Thoracic aorta (tissue), 2 donors: ENCODE data around the gene LEP. TPM values are rescaled to one million over a fixed set of nuclear protein-coding genes. Genes with fewer than 3 reads are reported as not detected.
"Not testable (repeated sequence)": the region's sequence is repeated elsewhere in the genome, so short reads cannot be mapped to it uniquely, and the experiment has no call there.

Source experiments
- ATAC-seq: fragments of 150-250 bp; one replicate; pipeline ENCODE4 v1.8.0; 2017; ENCODE audit warnings: low read depth; ENCODE audit not compliant: insufficient number of reproducible peaks, low FRiP score
- DNase-seq: peaks from one replicate; pipeline ENCODE4 v3.0.0-alpha.2; 2020; ENCODE audit warnings: low spot score
- H3K27ac ChIP-seq, 2 donors: fragments of 200-600 bp; sonication (generic); 1 replicate in 1 of 2; 2 replicates in 1 of 2; pipeline ENCODE4 v1.5.1; 2016; ENCODE audit warnings: mild to moderate bottlenecking in 2 of 2, moderate library complexity in 2 of 2
- H3K27me3 ChIP-seq: fragments of 200-600 bp; sonication (generic); replicated peaks from 2 replicates; pipeline ENCODE4 v1.6.0; 2016; ENCODE audit warnings: mild to moderate bottlenecking; ENCODE audit not compliant: insufficient read depth
- H3K36me3 ChIP-seq: fragments of 200-600 bp; sonication (generic); one replicate; pipeline ENCODE4 v1.5.1; 2016
- H3K4me1 ChIP-seq, 2 donors: fragments of 200-600 bp; sonication (generic); 1 replicate in 1 of 2; 2 replicates in 1 of 2; pipeline versions ENCODE4 v1.5.1 to v1.6.0; 2016; ENCODE audit warnings: low read depth in 2 of 2, mild to moderate bottlenecking in 1 of 2; ENCODE audit not compliant: control insufficient read depth in 1 of 2
- H3K4me3 ChIP-seq: fragments of 200-600 bp; sonication (generic); 2 replicates; pipeline ENCODE4 v1.5.1; 2016; ENCODE audit warnings: mild to moderate bottlenecking
- H3K9me3 ChIP-seq: fragments of 200-600 bp; sonication (generic); 2 replicates; pipeline ENCODE4 v1.5.1; 2016
- total RNA-seq, 2 donors: library from RNA; depleted of rRNA; stranded (reverse); fragments of >200 nt; gene quantifications; one replicate each; pipeline versions ENCODE4 v1.1.0 to v1.2.3, GENCODE V29; 2016
- TF ChIP-seq, protein P1 (sequence below): fragments of 200-600 bp; sonication (generic); IDR thresholded peaks from one replicate; pipeline ENCODE4 v1.5.1; 2019; ENCODE audit warnings: antibody characterized with exemption

The LEP gene
- total RNA-seq, 2 donors from 2014 or later, result not detected

DNA sequence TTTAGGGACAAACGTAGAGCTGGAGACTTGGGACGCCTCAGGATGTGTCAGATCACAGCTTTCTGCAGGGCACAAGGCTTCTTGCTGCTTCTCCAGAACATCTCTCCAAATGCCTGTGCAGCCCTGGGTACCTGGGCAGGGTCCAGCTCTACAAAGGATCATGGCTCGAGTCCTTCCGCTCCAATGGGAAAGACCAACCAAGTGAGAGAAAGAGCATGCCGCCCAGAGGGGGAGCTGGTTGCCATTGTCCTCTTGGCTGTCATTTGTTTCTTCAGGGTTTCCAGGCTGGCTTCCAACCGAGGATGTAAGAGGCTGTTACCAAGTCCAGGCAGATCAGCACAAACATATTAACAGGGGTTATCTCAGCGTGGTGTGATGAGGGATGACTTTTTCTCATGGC is 5.6 kb upstream of the LEP start:
- Histone ChIP-seq H3K4me1 (no peaks in the 10 kb centered on the region), H3K27ac (no peak overlapping the region), H3K27me3 (no peaks in the 10 kb centered on the region), H3K9me3 (peaks cover 10% of the 10 kb centered on the region), H3K36me3 (no peaks in the 10 kb centered on the region), H3K4me3 (no peak overlapping the region)
- ATAC-seq (no peak), DNase-seq (no peak)
- TF ChIP-seq, protein P1, sequence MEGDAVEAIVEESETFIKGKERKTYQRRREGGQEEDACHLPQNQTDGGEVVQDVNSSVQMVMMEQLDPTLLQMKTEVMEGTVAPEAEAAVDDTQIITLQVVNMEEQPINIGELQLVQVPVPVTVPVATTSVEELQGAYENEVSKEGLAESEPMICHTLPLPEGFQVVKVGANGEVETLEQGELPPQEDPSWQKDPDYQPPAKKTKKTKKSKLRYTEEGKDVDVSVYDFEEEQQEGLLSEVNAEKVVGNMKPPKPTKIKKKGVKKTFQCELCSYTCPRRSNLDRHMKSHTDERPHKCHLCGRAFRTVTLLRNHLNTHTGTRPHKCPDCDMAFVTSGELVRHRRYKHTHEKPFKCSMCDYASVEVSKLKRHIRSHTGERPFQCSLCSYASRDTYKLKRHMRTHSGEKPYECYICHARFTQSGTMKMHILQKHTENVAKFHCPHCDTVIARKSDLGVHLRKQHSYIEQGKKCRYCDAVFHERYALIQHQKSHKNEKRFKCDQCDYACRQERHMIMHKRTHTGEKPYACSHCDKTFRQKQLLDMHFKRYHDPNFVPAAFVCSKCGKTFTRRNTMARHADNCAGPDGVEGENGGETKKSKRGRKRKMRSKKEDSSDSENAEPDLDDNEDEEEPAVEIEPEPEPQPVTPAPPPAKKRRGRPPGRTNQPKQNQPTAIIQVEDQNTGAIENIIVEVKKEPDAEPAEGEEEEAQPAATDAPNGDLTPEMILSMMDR, result no peak

DNA sequence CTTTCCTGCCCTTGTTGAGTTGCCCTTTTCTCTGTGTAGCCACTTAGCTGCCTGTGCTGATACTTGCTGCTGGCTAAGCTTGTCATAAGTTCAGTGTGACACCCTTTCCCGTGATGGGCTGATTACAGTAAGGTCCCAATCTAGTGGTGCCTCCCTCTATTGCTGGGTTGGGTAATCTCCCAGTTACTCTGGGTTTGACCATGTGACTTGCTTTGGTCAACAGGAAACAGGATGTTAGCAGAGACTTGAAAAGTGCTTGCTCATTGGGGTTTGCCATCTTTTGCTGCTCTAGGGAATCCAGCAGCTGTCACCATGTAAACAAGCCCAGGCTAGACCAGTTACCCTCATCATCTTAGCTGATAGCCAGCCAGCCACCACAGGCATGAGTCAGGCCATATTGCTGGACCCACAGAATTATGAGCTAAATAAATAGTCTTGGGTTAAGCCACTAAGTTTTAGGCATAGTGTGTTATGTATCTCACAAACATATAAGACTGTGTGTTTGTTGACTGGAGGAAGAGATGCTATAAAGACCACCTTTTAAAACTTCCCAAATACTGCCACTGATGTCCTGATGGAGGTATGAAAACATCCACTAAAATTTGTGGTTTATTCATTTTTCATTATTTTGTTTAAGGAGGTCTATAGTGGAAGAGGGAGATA is 4.0 kb upstream of the LEP start:
- Histone ChIP-seq H3K4me1 (no peaks in the 10 kb centered on the region), H3K9me3 (peaks cover 10% of the 10 kb centered on the region), H3K36me3 (no peaks in the 10 kb centered on the region), H3K27ac (no peak overlapping the region), H3K4me3 (no peak overlapping the region), H3K27me3 (no peaks in the 10 kb centered on the region)
- TF ChIP-seq, protein P1, result no peak
- DNase-seq, result no peak
- no peak for ATAC-seq

DNA sequence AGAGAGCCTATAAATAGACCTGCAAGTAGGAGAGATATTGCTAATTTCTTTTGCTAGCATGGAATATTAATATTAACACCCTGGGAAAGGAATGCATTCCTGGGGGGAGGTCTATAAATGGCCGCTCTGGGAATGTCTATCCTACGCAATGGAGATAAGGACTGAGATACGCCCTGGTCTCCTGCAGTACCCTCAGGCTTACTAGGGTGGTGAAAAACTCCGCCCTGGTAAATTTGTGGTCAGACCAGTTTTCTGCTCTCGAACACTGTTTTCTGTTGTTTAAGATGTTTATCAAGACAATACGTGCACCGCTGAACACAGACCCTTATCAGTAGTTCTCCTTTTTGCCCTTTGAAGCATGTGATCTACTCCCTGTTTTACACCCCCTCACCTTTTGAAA is 1.9 kb upstream of the LEP start:
- DNase-seq, H3K9me3 ChIP-seq, H3K36me3 ChIP-seq, ATAC-seq, H3K4me1 ChIP-seq, H3K27ac ChIP-seq, H3K4me3 ChIP-seq, H3K27me3 ChIP-seq: not testable (repeated sequence)

DNA sequence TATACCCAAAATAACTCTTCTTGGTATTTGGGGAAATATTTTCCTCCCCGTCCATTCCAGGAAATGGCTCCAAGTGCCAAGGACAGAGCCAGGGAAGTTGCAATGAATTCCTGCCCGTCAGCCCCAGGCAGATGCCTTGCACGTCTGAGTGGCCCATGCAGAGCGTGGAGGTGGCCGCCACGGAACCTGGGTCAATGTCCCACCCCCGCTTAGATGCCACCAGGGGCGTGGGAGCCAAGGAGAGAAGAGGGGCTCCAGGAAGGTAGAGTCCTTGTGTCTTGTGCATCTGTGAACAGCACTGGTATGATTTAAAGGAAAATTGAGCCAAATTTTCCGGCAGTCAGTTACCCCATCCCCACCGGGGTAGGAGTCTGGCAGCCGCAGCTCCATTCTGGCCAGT is 1.6 kb downstream of the LEP start:
- ATAC-seq (no peak), DNase-seq (no peak)
- Histone ChIP-seq H3K4me3 (no peak overlapping the region), H3K27me3 (no peaks in the 10 kb centered on the region), H3K36me3 (no peaks in the 10 kb centered on the region), H3K9me3 (peaks cover 10% of the 10 kb centered on the region), H3K4me1 (no peaks in the 10 kb centered on the region), H3K27ac (no peak overlapping the region)
- TF ChIP-seq, protein P1, result no peak

DNA sequence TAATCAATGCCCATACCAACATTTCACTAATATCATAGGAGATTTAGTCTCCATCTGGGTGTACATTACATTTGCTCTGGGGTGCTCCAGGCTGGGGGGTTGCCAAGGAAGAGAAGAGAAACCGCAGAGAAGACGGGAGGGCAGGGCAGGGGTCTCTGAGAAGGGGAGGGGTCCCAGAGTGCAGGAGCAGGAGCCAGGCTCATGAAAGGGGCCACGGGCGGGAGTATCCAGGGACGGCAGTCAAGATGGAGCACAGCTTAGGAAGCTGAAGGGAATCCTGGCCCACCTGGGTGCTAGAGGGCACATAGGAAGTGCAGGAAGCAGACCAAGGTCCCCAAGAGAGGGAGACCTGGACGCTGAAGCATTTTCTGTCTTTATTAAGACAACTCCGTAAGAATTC is 2.2 kb downstream of the LEP start:
- no peak for ATAC-seq
- Histone ChIP-seq H3K36me3 (no peaks in the 10 kb centered on the region), H3K4me1 (no peaks in the 10 kb centered on the region), H3K27ac (no peak overlapping the region), H3K9me3 (peaks cover 10% of the 10 kb centered on the region), H3K27me3 (no peaks in the 10 kb centered on the region), H3K4me3 (no peak overlapping the region)
- TF ChIP-seq, protein P1, result no peak
- no peak for DNase-seq

DNA sequence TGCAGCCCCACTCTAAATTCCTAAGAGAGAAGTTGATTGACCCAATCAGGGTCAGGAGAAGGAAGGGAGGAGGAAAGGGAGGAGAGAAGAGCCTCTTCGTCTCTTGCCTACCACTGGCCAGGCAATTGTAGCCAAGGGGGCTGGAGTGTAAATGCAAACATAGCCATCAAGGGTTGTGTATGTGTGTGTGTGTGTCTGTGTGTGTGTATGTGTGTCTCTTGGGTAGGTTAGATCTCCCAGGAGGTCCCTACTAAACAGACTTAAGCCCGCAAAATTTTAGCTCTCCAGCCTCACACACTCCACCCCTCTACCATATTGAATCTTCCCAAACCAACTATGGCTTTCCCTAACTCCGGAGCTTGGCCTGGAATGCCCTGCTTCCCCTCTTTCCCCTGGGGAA is 3.8 kb downstream of the LEP start:
- TF ChIP-seq, protein P1, result no peak
- Histone ChIP-seq H3K4me1 (no peaks in the 10 kb centered on the region), H3K4me3 (no peak overlapping the region), H3K36me3 (no peaks in the 10 kb centered on the region), H3K27ac (no peak overlapping the region), H3K27me3 (no peaks in the 10 kb centered on the region), H3K9me3 (peaks cover 4% of the 10 kb centered on the region)
- DNase-seq (no peak), ATAC-seq (no peak)
